Esophagus squamous epithelium (tissue), 5 donors: ENCODE data around the gene EVI5. TPM values are rescaled to one million over a fixed set of nuclear protein-coding genes. Genes with fewer than 3 reads are reported as not detected.
"Not testable (repeated sequence)": the region's sequence is repeated elsewhere in the genome, so short reads cannot be mapped to it uniquely, and the experiment has no call there.

ENCODE experiments used
- DNase-seq: peaks from one replicate; lab custom pipeline; 2025; lab: John Stamatoyannopoulos, UW
- H3K27ac ChIP-seq, 4 donors: fragments of 200-600 bp; sonication (generic); one replicate each; pipeline ENCODE4 v1.5.1; 2016 to 2019; ENCODE audit warnings: mild to moderate bottlenecking in 1 of 4
- H3K27me3 ChIP-seq, 4 donors: fragments of 200-600 bp; sonication (generic); 1 replicate in 3 of 4; 2 replicates in 1 of 4; pipeline versions ENCODE4 v1.5.1 to v1.6.0; 2017 to 2021; ENCODE audit warnings: antibody characterized with exemption in 1 of 4
- H3K36me3 ChIP-seq, 3 donors: fragments of 200-600 bp; sonication (generic); one replicate each; pipeline ENCODE4 v1.5.1; 2016 to 2019
- H3K4me1 ChIP-seq, 3 donors: fragments of 200-600 bp; sonication (generic); one replicate each; pipeline ENCODE4 v1.5.1; 2017 to 2019
- H3K4me3 ChIP-seq, 4 donors: fragments of 200-600 bp; sonication (generic); 1 replicate in 3 of 4; 2 replicates in 1 of 4; pipeline ENCODE4 v1.5.1; 2016 to 2019; ENCODE audit warnings: mild to moderate bottlenecking in 2 of 4, moderate library complexity in 1 of 4
- H3K9me3 ChIP-seq, 3 donors: fragments of 200-600 bp; sonication (generic); one replicate each; pipeline ENCODE4 v1.5.1; 2016 to 2019
- POLR2A ChIP-seq, 4 donors: fragments of 450-650 bp; IDR thresholded peaks; one replicate each; pipeline ENCODE4 v1.6.1; 2017; ENCODE audit warnings: antibody characterized with exemption in 4 of 4, mild to moderate bottlenecking in 4 of 4, moderate library complexity in 3 of 4
- WGBS, 2 donors: methylation state at CpG; one replicate each; pipeline ENCODE4 v1.1.5; 2018; 5-methylcytosine and 5-hydroxymethylcytosine counted together
- intact Hi-C: fragments of 100-400 bp; cut with DNase I; formaldehyde crosslinking; loops from one replicate; pipeline ENCODE4 v1.15.0; 2022
- total RNA-seq, 4 donors: library from RNA; depleted of rRNA; stranded (reverse); fragments of >200 nt; gene quantifications; one replicate each; pipeline ENCODE4 v1.1.0, GENCODE V29; 2016
- TF ChIP-seq, protein P1 (sequence below), 6 experiments: fragments of 450-650 bp in 4 of 6; fragments of 200-600 bp in 2 of 6; sonication (generic) in 2 of 6; IDR thresholded peaks; one replicate each; pipeline ENCODE4 v1.5.1; 2016 to 2019; ENCODE audit warnings: antibody characterized with exemption in 6 of 6, mild to moderate bottlenecking in 4 of 6, moderate library complexity in 4 of 6
- donor health status: DM: yes; HTN: yes; CAD: no.

Gene EVI5
- total RNA-seq, 4 donors from 2014 or later: 5.1 to 23.7 (median 9.0) TPM

GRCh38 chr1:92536211-92536979, 248.5 kb downstream of the EVI5 start:
- no peak overlapping the region for H3K27ac ChIP-seq
- TF ChIP-seq, protein P1, sequence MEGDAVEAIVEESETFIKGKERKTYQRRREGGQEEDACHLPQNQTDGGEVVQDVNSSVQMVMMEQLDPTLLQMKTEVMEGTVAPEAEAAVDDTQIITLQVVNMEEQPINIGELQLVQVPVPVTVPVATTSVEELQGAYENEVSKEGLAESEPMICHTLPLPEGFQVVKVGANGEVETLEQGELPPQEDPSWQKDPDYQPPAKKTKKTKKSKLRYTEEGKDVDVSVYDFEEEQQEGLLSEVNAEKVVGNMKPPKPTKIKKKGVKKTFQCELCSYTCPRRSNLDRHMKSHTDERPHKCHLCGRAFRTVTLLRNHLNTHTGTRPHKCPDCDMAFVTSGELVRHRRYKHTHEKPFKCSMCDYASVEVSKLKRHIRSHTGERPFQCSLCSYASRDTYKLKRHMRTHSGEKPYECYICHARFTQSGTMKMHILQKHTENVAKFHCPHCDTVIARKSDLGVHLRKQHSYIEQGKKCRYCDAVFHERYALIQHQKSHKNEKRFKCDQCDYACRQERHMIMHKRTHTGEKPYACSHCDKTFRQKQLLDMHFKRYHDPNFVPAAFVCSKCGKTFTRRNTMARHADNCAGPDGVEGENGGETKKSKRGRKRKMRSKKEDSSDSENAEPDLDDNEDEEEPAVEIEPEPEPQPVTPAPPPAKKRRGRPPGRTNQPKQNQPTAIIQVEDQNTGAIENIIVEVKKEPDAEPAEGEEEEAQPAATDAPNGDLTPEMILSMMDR (IDR thresholded peaks at IDR 0.05): no peak
- TF ChIP-seq POLR2A (IDR thresholded peaks at IDR 0.05): no peak
- intact Hi-C loops: no loop called here

GRCh38 chr1:92532371-92532770, 252.5 kb downstream of the EVI5 start:
- H3K27me3 ChIP-seq, H3K9me3 ChIP-seq, H3K4me3 ChIP-seq, DNase-seq, H3K27ac ChIP-seq, H3K4me1 ChIP-seq, H3K36me3 ChIP-seq, intact Hi-C loops: not testable (repeated sequence)
- WGBS, 2 donors: 90 to 93% methylated on average over 4 of the region's 4 CpGs

More at GRCh38 chr1:92536211-92536979, 248.5 kb downstream of the EVI5 start:
- DNase-seq: no peak
- Histone ChIP-seq H3K4me3 (no peak overlapping the region), H3K9me3 (no peaks in the 10 kb centered on the region), H3K4me1 (no peaks in the 10 kb centered on the region), H3K27me3 (no peaks in the 10 kb centered on the region), H3K36me3 (no peaks in the 10 kb centered on the region)
- 75 to 93% methylated on average over 5 of the region's 5 CpGs for WGBS, 2 donors

DNA sequence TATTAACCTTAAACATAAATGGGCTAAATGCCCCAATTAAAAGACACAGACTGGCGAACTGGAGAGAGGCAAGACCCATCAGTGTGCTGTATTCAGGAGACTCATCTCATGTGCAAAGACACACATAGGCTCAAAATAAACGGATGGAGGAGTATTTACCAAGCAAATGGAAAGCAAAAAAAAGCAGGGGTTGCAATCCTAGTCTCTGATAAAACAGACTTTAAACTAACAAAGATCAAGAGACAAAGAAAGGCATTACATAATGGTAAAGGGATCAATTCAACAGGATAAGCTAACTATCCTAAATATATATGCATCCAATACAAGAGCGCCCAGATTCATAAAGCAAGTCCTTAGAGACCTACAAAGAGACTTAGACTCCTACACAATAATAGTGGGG, 253.0 kb downstream of the EVI5 start:
- WGBS, 2 donors: 82 to 83% methylated on average over 3 of the region's 3 CpGs
- H3K4me3 ChIP-seq, H3K27ac ChIP-seq, H3K36me3 ChIP-seq, H3K9me3 ChIP-seq, intact Hi-C loops, H3K4me1 ChIP-seq, H3K27me3 ChIP-seq, DNase-seq: not testable (repeated sequence)

DNA sequence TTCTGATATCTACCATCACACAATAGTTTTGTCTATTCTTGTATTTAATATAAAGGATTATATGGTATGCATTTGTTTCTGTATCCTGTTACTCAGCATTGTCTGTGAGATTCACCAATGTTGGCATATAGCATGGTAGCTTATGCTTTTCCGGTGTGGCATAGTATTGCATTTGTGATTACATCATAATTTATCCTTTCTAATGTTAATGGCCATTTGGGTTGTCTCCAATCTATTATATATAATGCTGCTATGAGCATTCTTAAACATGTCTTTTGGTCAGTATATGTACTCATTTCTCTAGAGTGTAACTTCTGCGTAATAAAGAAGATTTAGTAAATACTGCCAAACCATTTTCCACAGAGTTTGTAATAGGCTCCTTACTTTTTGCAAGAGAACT, 257.2 kb downstream of the EVI5 start:
- no peaks in the 10 kb centered on the region for H3K36me3 ChIP-seq
- no peak overlapping the region for H3K4me3 ChIP-seq
- TF ChIP-seq POLR2A (IDR thresholded peaks at IDR 0.05): no peak
- TF ChIP-seq, protein P1 (IDR thresholded peaks at IDR 0.05): no peak
- DNase-seq: no peak
- WGBS, 2 donors: 87 to 95% methylated on average over 2 of the region's 2 CpGs
- H3K27ac ChIP-seq: no peak overlapping the region
- H3K4me1 ChIP-seq: no peaks in the 10 kb centered on the region
- intact Hi-C loops: no loop called here
- no peaks in the 10 kb centered on the region for H3K9me3 ChIP-seq
- no peaks in the 10 kb centered on the region for H3K27me3 ChIP-seq

DNA sequence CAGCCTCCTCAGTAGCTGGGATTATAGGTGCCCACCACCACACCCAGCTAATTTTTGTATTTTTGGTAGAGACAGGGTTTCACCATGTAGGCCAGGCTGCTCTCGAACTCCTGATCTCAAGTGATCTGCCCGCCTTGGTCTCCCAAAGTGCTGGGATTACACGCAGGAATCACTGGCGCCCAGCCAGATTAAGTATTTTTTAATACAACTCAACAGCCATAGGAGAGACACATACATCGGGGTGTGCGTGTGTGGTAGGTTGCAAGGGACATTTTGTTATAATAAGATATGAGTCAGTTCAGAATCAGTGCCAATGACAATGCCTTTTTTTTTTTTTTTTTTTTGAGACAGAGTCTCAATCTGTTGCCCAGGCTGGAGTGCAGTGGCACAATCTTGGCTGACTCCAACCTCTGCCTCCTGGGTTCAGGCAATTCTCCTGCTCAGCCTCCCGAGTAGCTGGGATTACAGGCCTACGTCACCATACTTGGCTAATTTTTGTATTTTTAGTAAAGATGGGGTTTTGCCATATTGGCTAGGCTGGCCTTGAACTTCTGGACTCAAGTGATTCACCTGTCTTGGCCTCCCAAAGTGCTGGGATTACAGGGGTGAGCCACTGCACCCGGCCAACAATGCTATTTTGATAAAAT, 259.8 kb downstream of the EVI5 start:
- not testable (repeated sequence) for H3K4me3 ChIP-seq
- 89 to 96% methylated on average over 6 of the region's 9 CpGs for WGBS, 2 donors

GRCh38 chr1:92519043-92519442, 265.9 kb downstream of the EVI5 start:
- DNase-seq: no peak
- H3K27ac ChIP-seq: no peak overlapping the region
- no peaks in the 10 kb centered on the region for H3K9me3 ChIP-seq
- H3K36me3 ChIP-seq: no peaks in the 10 kb centered on the region
- no peaks in the 10 kb centered on the region for H3K4me1 ChIP-seq
- H3K4me3 ChIP-seq: no peak overlapping the region
- TF ChIP-seq POLR2A (IDR thresholded peaks at IDR 0.05): no peak
- TF ChIP-seq, protein P1 (IDR thresholded peaks at IDR 0.05): no peak
- 63 to 74% methylated on average over 2 of the region's 2 CpGs for WGBS, 2 donors
- intact Hi-C loops: no loop called here
- no peaks in the 10 kb centered on the region for H3K27me3 ChIP-seq

More for the DNA sequence above, 259.8 kb downstream of the EVI5 start:
- H3K36me3 ChIP-seq, intact Hi-C loops, DNase-seq, H3K4me1 ChIP-seq, H3K27ac ChIP-seq, H3K9me3 ChIP-seq, H3K27me3 ChIP-seq: not testable (repeated sequence)
